ENCODE data around the gene GPRIN3.
A peak's percentile ranks its signal among the peaks of the same experiment; 100 is the strongest.

GPRIN3 gene

GRCh38 chr4:89253935-89254334 is 53.7 kb downstream of the GPRIN3 start:
- no peak for DNase-seq

- DNase-seq = no peak
Observed at GRCh38 chr4:89253311-89253710, 54.3 kb downstream of the GPRIN3 start.

GRCh38 chr4:89251396-89251795 is 56.2 kb downstream of the GPRIN3 start:
- no peak for DNase-seq

- no peak for DNase-seq
Observed at GRCh38 chr4:89249716-89250361, 57.8 kb downstream of the GPRIN3 start.

GRCh38 chr4:89249313-89249712 is 58.3 kb downstream of the GPRIN3 start:
- no peak for DNase-seq

GRCh38 chr4:89248879-89249281 is 58.7 kb downstream of the GPRIN3 start:
- no peak for DNase-seq

GRCh38 chr4:89247951-89248350 is 59.6 kb downstream of the GPRIN3 start:
- DNase-seq = no peak

GRCh38 chr4:89245459-89245858 is 62.1 kb downstream of the GPRIN3 start:
- DNase-seq = no peak

- no peak for DNase-seq
Observed at GRCh38 chr4:89243733-89244252, 63.8 kb downstream of the GPRIN3 start.

GRCh38 chr4:89242864-89243732 is 64.5 kb downstream of the GPRIN3 start:
- no peak for DNase-seq

GRCh38 chr4:89242216-89242615 is 65.4 kb downstream of the GPRIN3 start:
- DNase-seq = no peak

GRCh38 chr4:89230271-89230670 is 77.3 kb downstream of the GPRIN3 start:
- no peak for DNase-seq

- DNase-seq = peak; percentile 64
Observed at GRCh38 chr4:89226665-89227574, 80.7 kb downstream of the GPRIN3 start.

GRCh38 chr4:89222170-89222569 is 85.4 kb downstream of the GPRIN3 start:
- DNase-seq = no peak

GRCh38 chr4:89221167-89221867 is 86.3 kb downstream of the GPRIN3 start:
- DNase-seq = no peak

GRCh38 chr4:89218587-89218986 is 89.0 kb downstream of the GPRIN3 start:
- DNase-seq = no peak

- DNase-seq = no peak
Observed at GRCh38 chr4:89217604-89218003, 90.0 kb downstream of the GPRIN3 start.

- no peak for DNase-seq
Observed at GRCh38 chr4:89216866-89217265, 90.7 kb downstream of the GPRIN3 start.

GRCh38 chr4:89216422-89216821 is 91.2 kb downstream of the GPRIN3 start:
- no peak for DNase-seq

- DNase-seq = no peak
Observed at GRCh38 chr4:89215736-89216135, 91.9 kb downstream of the GPRIN3 start.

GRCh38 chr4:89214308-89214707 is 93.3 kb downstream of the GPRIN3 start:
- no peak for DNase-seq

GRCh38 chr4:89213382-89213701 is 94.3 kb downstream of the GPRIN3 start:
- DNase-seq = no peak

Measured in KG1 (cell line).